ENCODE data around the gene PIK3CD. TPM values are rescaled to one million over a fixed set of nuclear protein-coding genes. Genes with fewer than 3 reads are reported as not detected.

Gene PIK3CD
- 8.0 to 12.1 TPM (median 9.6 TPM) in 5 replicates for total RNA-seq (2022; extraction: Qiagen RNA extraction; ENCODE audit: low read depth)

DNA sequence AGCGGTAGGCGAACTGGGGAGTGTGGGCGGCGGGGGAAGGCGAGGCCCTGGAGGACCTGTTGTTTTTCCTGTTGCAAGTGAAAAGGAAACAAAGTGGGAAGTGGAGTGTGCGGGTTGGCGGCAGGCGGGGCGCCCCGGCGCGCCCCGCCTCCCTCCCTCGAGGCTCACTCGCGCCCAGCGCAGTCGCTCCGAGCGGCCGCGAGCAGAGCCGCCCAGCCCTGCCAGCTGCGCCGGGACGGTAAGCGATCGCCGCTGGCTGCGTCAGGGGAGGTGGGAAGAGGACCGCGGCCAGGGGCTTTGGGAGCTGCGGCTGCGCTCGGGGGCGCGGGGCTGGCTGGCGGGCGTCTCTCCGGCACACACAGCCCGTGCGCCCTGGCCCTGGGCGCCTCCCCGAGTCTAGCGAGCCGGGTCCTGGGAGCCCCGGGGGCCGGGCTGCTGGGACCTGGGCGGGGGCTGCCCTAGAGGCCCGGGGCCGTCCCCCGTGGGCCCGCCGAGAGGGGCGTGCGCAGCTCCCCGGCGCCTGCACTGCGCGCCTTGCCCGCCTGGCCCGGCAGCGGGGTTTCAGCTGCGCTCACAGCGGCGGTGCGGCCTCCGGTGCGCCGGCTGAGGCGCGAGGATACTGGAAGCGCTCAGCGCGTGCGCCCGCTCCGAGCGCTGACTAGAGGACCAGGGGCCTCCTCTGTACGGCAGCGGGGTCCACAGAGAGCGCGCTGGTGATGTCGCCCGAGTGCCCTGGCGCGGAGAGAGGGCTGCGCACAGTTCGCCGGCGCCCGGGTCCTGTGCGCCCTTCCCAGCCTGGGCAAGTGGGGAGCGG is at the start of gene PIK3CD:
PIK3CD (plus strand) TSS at position 167 of the 814 bp plus-strand sequence. CDS start 58,725 bp downstream, outside the sequence.

Other genes starting within 250 kb of the PIK3CD start
- gene SLC25A33, start 112.3 kb upstream of the PIK3CD start, total RNA-seq (2022; extraction: Qiagen RNA extraction; ENCODE audit: low read depth): 3.0 to 3.5 TPM (median 3.3 TPM) in 5 replicates
- 11.3 to 15.1 TPM (median 14.2 TPM) in 5 replicates for gene TMEM201, start 62.8 kb upstream of the PIK3CD start, total RNA-seq (2022; extraction: Qiagen RNA extraction; ENCODE audit: low read depth)
- gene CLSTN1, start 172.2 kb downstream of the PIK3CD start, total RNA-seq (2022; extraction: Qiagen RNA extraction; ENCODE audit: low read depth): 61.4 to 73.9 TPM (median 65.5 TPM) in 5 replicates

All from A549 treated with CpdA at 1 μM for 4 hours (cell line).